Omental fat pad (tissue), 4 donors: ENCODE measurements around the gene PHF14. TPM values are rescaled to one million over a fixed set of nuclear protein-coding genes. Genes with fewer than 3 reads are reported as not detected.
"Not testable (repeated sequence)": the region's sequence is repeated elsewhere in the genome, so short reads cannot be mapped to it uniquely, and the experiment has no call there.

Experiments used
- ATAC-seq: fragments of 150-250 bp; one replicate; pipeline ENCODE4 v1.9.1; 2016; ENCODE audit warnings: mild to moderate bottlenecking, moderate library complexity; ENCODE audit not compliant: low FRiP score
- DNase-seq: peaks from one replicate; pipeline ENCODE4 v3.0.0-alpha.2; 2019; ENCODE audit warnings: low spot score
- total RNA-seq, 4 donors: library from RNA; depleted of rRNA; stranded (reverse); fragments of >200 nt; gene quantifications; one replicate each; pipeline ENCODE4 v1.1.0, GENCODE V29; 2016
- TF ChIP-seq, protein P1 (sequence below), 3 donors: fragments of 450-650 bp; IDR thresholded peaks; one replicate each; pipeline ENCODE4 v1.5.1; 2016 to 2017; ENCODE audit warnings: antibody characterized with exemption in 3 of 3, mild to moderate bottlenecking in 3 of 3, moderate library complexity in 2 of 3

Gene PHF14
- total RNA-seq, 4 donors from 2014 or later: 23.2 to 46.8 (median 29.2) TPM

DNA sequence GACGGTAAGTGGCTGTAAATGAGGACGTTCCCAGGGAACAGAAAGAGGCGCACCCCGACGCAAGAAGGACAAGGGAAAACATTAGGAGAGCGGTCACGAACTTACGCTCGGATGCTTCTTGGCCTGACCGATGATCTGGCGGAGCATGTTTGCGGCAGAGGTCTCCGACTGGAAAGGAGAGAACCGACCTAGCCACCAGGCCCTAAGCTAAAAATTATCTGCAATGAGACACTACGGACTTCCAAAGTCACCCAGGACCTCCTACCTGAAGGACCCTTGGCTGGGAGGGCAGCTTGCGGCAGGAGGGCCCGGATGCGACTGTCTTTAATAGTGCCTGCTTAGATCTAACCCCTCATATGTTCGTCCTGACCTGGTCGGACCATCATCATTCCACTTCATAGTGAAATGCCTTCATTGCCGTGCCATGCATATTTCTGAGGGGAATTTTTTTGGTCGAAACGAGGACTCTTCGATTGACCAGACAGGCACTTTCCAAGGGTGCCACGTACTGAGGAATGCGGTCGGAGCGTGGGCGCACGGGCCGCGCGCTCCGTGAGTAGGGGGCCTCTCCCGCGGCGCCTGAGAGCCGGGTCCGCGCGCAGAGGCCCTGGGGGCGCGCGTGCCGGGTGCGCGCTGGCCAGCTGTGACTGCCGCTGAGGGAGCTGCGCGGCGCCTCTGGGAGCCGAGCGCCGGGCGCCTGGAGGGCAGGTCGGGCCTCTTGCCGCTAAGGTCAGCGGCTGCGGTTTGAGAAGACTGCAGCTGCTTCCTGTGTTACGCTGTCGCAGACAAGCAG lies 33.6 kb upstream of the PHF14 start:
- ATAC-seq: peak; percentile 99
- TF ChIP-seq, protein P1, sequence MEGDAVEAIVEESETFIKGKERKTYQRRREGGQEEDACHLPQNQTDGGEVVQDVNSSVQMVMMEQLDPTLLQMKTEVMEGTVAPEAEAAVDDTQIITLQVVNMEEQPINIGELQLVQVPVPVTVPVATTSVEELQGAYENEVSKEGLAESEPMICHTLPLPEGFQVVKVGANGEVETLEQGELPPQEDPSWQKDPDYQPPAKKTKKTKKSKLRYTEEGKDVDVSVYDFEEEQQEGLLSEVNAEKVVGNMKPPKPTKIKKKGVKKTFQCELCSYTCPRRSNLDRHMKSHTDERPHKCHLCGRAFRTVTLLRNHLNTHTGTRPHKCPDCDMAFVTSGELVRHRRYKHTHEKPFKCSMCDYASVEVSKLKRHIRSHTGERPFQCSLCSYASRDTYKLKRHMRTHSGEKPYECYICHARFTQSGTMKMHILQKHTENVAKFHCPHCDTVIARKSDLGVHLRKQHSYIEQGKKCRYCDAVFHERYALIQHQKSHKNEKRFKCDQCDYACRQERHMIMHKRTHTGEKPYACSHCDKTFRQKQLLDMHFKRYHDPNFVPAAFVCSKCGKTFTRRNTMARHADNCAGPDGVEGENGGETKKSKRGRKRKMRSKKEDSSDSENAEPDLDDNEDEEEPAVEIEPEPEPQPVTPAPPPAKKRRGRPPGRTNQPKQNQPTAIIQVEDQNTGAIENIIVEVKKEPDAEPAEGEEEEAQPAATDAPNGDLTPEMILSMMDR (IDR thresholded peaks at IDR 0.05): no peak
- DNase-seq: peak; percentile 46

DNA sequence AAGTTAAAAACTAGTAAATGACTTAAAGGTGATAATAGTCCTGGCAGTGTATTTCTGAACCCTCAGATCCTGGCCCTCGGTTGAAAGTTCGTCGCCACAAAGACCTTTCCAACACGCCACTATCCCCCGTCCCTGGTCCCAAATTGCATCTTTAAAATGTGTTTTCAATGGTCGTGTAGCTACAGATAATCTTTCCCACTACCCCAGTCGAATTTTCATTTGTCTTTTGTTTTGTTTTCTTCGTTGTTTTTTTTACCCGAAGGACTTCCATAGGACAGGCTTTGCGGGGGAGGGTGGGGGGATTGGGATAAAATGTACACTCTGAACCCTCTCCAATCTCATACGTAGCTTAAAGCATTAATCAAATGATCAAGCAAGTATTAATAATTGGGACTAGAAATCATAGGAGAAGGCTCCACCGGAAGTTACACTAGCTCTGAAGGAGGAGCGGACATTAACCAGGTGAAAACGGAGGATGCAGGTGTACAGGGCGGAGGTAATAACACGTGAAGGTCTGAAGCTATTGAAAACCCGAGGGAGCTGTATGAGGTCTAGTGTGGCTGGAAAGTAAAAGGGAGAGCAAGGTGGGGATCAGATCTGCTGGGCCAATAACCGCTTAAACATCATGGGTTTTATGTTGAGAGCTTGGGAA lies 32.8 kb upstream of the PHF14 start:
- no peak for ATAC-seq
- TF ChIP-seq, protein P1 (IDR thresholded peaks at IDR 0.05): no peak
- no peak for DNase-seq

DNA sequence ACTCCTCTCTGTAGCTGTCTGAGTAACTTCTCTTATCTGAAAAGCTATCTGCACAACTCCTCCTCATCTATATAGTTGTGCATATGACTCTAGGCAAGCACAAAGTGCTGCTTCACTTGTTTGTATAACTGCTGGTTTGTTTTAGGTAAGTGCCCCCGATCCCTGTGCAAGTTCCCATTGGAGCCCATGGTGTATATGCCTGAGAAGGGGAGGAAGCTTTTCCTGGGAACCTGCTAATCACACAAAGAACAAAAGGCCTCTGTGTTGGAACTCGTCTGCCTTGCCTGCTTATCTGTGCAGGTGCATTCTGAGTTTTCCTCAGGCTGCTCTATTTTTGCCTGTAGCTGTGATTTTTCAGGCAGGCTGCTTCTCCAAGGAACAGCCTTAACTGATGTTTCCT lies 23.2 kb upstream of the PHF14 start:
- no peak for DNase-seq
- ATAC-seq: no peak
- TF ChIP-seq, protein P1 (IDR thresholded peaks at IDR 0.05): no peak

- not testable (repeated sequence) for DNase-seq, ATAC-seq
Observed at GRCh38 chr7:10950974-10951578, 22.6 kb upstream of the PHF14 start.

GRCh38 chr7:10952588-10952987 lies 21.1 kb upstream of the PHF14 start:
- DNase-seq (no peak), ATAC-seq (no peak)
- TF ChIP-seq, protein P1 (IDR thresholded peaks at IDR 0.05): no peak

GRCh38 chr7:10953078-10953750 lies 20.5 kb upstream of the PHF14 start:
- ATAC-seq, DNase-seq: not testable (repeated sequence)

GRCh38 chr7:10956528-10956927 lies 17.1 kb upstream of the PHF14 start:
- TF ChIP-seq, protein P1 (IDR thresholded peaks at IDR 0.05): no peak
- no peak for ATAC-seq
- DNase-seq: no peak

DNA sequence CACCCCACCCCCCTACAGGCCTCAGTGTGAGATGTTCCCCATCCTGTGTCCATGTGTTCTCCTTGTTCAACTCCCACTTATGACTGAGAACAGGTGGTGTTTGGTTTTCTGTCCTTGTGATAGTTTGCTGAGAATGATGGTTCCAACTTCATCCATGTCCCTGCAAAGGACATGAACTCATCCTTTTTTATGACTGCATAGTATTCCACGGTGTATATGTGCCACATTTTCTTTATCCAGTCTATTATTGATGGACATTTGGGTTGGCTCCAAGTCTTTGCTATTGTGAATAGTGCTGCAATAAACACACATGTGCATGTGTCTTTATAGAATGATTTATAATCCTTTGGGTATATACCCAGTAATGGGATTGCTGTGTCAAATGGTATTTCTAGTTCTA lies 13.4 kb upstream of the PHF14 start:
- not testable (repeated sequence) for DNase-seq, ATAC-seq

DNA sequence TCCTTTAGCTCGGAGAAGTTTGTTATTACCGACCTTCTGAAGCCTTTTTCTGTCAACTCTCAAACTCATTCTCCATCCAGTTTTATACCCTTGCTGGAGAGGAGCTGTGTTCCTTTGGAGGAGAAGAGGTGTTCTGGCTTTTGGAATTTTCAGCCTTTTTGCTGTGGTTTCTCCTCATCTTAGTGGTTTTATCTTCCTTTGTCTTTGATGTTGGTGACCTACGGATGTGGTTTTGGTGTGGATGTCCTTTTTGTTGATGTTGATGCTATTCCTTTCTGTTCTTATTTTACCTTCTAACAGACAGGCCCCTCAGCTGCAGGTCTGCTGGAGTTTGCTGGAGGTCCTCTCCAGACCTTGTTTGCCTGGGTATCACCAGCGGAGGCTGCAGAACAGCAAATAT lies 8.7 kb upstream of the PHF14 start:
- not testable (repeated sequence) for ATAC-seq, DNase-seq
